BLaER1 treated with 17β-estradiol and CSF1 and Interleukin-3, amounts not matched to agents 10 nM and 100 nM (cell line): ENCODE data around the gene ANKRD36B.
"Not testable (repeated sequence)": the region's sequence is repeated elsewhere in the genome, so short reads cannot be mapped to it uniquely, and the experiment has no call there.

Experiments used
- H3K27ac ChIP-seq, 11 experiments: shearing (Covaris generic); formaldehyde crosslinking; 2 replicates each; pipeline ENCODE4 v1.8.1; 2022
- H3K27me3 ChIP-seq, 11 experiments: shearing (Covaris generic); formaldehyde crosslinking; 2 replicates each; pipeline ENCODE4 v1.8.1; 2022
- H3K36me3 ChIP-seq, 11 experiments: shearing (Covaris generic); formaldehyde crosslinking; 2 replicates each; pipeline ENCODE4 v1.8.1; 2022
- H3K4me1 ChIP-seq, 10 experiments: shearing (Covaris generic); formaldehyde crosslinking; 2 replicates each; pipeline ENCODE4 v1.8.1; 2022
- H3K4me2 ChIP-seq, 11 experiments: shearing (Covaris generic); formaldehyde crosslinking; 2 replicates each; pipeline ENCODE4 v1.8.1; 2022
- H3K4me3 ChIP-seq, 10 experiments: shearing (Covaris generic); formaldehyde crosslinking; 2 replicates each; pipeline ENCODE4 v1.8.1; 2022
- H3K9ac ChIP-seq, 11 experiments: shearing (Covaris generic); formaldehyde crosslinking; 2 replicates each; pipeline ENCODE4 v1.8.1; 2022
- H3K9me3 ChIP-seq, 11 experiments: shearing (Covaris generic); formaldehyde crosslinking; replicated peaks in 1 of 11; 2 replicates each; pipeline ENCODE4 v1.8.1; 2022
- H4K20me1 ChIP-seq, 11 experiments: shearing (Covaris generic); formaldehyde crosslinking; 2 replicates each; pipeline ENCODE4 v1.8.1; 2022
- Cebpa-rat ChIP-seq, 11 experiments: shearing (Covaris generic); IDR thresholded peaks; 2 replicates each; pipeline ENCODE4 v1.8.1; 2022

Gene ANKRD36B

DNA sequence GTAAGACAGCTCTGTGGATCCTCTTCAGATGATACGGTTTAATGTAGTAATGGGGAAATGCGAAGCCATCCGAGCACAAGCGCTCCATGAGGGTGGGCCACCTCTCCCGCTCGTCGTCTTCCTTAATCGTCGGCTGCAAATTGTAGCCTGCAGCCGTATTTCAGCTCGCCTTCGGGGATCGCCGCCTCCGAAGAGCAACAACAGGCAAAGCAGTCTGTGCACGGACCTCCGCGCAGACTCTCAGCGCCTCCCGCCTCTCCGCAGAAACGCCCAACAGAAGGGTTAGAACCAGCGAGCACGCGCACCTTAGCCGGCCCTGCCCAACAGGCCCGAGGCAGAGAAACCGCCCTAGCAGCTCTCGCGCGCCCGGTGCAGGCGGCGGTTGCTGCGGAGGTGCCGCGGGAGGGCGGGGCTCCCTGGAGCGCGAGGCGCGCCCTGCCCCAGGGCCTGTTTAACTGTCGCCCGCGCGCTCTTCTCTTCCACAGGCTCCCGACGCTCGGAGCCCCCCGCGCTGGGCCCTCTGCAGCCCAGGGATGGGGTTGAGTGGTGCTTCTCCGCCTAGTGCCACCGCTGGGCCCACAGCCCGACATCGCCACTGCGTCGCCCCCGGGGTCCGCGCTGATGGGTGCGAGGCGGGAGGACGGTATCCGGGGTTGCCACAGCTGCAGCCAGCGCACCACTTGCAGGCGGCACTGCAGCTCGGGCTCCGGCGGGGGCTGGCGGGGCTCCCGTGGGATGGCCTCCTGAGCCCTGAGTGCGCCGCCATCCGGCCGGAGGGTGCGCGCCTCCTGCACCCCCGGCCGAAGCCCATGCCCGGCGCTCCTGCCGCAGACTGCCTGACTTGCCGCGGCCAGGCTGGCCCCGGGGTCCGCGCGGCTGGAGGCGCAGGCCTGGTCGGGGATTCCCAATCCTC is at the start of gene ANKRD36B:
Gene ANKRD36B (minus strand): TSS at position 280 of the 913 bp plus-strand sequence. CDS start 192 bp downstream, at position 88.
- H3K36me3 ChIP-seq, H3K9me3 ChIP-seq, H4K20me1 ChIP-seq, H3K27me3 ChIP-seq, H3K4me1 ChIP-seq: not testable (repeated sequence)
- Histone ChIP-seq H3K27ac (peak within 1 kb of the TSS; percentile 75 to 90 (median 85); a peak in 21 of 22 replicates), H3K9ac (peak within 1 kb of the TSS; percentile 80 to 88 (median 86)), H3K4me2 (peak within 1 kb of the TSS; percentile 84 to 97 (median 94)), H3K4me3 (peak within 1 kb of the TSS; percentile 61 to 75 (median 68))

DNA sequence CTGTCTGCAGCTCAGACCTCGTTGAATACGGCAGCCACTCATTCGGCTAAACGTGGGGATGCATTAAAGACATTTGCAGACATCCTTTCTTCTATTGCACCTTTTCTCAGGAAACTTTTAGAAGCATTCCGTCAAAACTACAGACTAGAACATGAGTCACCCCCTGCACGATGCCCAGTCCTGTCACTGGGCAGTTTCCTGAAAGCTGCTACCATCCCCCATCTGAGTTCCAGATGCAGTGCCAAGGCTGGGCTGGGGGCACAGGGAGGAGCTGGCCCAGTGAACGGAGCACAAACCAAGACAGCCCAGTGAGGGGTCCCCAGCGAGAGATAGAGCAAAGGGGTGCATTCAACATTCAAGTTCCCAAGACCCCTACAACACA is 36.4 kb upstream of the ANKRD36B start:
- peak overlapping the region in 5 of 11 experiments; percentile 24 to 55 (median 36); a peak in 11 of 22 replicates for H3K4me2 ChIP-seq
- H3K36me3 ChIP-seq, H4K20me1 ChIP-seq, H3K9me3 ChIP-seq, H3K27me3 ChIP-seq, H3K4me3 ChIP-seq, H3K27ac ChIP-seq, H3K9ac ChIP-seq: not testable (repeated sequence)
- H3K4me1 ChIP-seq = peaks cover 6 to 16% (median 8%) of the 10 kb centered on the region in 10 experiments; a peak in 19 of 20 replicates

DNA sequence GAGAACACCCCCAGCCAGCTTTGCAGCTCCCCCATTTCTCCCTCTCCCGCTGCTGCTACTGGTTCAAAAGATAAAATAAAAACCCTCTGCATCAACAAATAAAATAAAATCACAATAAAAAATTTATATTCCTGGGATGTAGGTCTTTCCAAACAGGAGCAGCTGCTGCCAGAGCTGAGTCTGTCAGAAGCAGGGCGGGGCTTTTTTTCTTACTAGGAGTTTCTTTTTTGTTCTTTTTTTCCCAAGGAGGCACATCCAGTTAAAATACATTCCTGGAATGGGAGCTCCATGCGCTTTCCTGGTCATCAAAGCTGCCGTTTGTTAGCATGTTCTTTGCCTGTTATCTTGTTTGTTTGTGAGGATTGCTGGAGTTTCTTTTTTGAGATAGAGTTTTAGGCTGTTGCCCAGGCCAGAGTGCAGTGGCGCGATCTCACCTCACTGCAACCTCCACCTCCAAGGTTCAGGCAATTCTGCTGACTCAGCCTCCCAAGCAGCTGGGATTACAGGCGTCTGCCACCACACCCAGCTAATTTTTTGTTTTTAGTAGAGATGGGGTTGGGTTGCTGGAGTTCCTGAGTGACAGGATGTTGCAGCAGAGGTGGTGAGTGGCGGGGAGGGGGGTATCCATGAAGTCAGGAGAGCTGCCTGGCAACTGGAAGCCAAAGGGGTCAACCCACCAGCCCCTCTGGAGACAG is 35.8 kb upstream of the ANKRD36B start:
- not testable (repeated sequence) for H3K9ac ChIP-seq, H4K20me1 ChIP-seq, H3K36me3 ChIP-seq, H3K9me3 ChIP-seq, H3K27me3 ChIP-seq, H3K4me3 ChIP-seq, H3K27ac ChIP-seq
- peaks cover 6 to 16% (median 8%) of the 10 kb centered on the region in 10 experiments; a peak in 19 of 20 replicates for H3K4me1 ChIP-seq
- H3K4me2 ChIP-seq = peak overlapping the region in 5 of 11 experiments; percentile 24 to 55 (median 36); a peak in 11 of 22 replicates

DNA sequence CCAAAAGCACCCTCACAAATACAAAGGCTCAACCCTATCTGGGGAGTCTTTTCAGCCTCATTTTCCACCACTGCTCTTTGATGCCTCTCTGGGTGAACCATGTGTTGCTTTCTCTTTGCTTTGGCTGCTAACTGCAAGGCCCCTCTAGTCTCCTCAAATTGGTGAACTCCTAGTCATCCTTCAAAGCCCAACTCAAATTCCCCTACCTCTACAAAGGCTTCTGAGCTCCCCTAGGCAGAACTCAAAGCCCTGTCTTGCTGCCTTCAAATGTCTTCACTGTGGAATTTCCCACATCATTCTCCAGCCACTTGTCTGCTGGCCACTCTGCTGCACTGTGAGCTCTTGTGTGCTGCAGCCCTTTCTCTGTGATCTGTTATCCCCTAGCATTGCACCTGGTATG is 33.3 kb upstream of the ANKRD36B start:
- H3K9ac ChIP-seq, H3K27ac ChIP-seq, H3K36me3 ChIP-seq, H3K4me3 ChIP-seq, H3K9me3 ChIP-seq, H3K27me3 ChIP-seq, H4K20me1 ChIP-seq: not testable (repeated sequence)
- peak overlapping the region in 8 of 11 experiments; percentile 5 to 43 (median 30); a peak in 12 of 22 replicates for H3K4me2 ChIP-seq
- H3K4me1 ChIP-seq = peaks cover 6 to 31% (median 13%) of the 10 kb centered on the region in 10 experiments; a peak in 19 of 20 replicates

DNA sequence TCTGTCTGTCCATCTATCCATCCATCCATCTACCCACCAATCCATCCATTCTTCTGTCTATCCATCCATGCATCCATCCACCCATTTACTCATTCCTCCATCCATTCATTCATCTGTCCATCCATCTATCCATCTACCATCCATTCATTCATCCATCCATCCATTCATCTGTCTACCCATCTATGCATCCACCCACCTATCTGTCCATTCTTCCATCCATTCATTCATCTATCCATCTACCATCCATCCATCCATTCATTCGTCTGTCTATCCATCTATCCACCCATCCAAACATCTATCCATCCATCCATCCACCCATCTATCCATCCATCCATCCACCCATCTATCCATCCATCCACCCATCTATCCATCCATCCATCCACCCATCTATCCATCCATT is 30.8 kb upstream of the ANKRD36B start:
- peaks cover 6 to 22% (median 11%) of the 10 kb centered on the region in 10 experiments; a peak in 19 of 20 replicates for H3K4me1 ChIP-seq
- H3K9ac ChIP-seq, H3K4me3 ChIP-seq, H4K20me1 ChIP-seq, H3K4me2 ChIP-seq, H3K36me3 ChIP-seq, H3K9me3 ChIP-seq, H3K27ac ChIP-seq, H3K27me3 ChIP-seq: not testable (repeated sequence)

DNA sequence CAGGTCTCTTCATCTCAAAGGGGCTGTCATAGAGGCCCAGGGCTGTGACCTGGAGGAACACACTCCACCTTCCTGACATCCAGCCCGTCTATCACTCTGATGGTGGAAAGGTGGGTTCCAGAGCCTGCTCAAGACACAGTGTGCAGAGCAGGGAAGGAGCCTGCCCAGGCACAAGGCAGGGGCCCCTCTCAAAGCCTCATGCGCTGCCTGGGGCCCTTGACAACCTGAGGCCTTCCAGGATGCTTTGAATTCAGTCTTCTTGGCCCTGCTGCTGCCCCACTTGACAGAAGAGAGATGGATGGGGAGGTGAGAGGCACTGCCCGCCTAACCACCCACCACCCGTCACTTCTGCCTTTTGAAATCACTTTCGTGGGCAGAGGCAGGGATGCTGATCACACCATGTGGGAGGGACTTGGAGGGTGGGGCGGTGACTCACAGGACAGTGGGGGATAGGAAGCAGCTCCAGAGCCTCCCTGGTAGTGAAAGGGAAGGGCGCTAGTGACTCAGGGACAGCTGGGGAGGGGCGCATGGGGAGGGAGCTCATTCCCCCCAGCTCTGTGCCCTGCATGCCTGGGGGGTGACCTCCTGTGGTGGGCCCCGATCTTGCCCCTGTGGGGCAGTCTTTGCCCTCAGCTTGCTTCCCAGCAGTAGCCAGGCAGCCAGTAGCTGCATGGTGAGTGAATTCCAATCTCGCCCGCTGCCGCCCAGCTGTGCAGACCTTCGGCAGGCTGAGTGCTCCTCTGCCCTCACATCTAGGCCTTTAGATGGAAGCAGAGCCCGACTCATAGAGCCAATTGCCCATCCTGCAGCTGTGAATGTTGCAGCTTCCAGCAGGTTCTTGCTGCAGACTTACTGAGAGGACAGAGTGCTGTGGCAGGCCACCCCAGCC is 29.5 kb upstream of the ANKRD36B start:
- not testable (repeated sequence) for H3K9me3 ChIP-seq, H3K9ac ChIP-seq, H3K27me3 ChIP-seq

DNA sequence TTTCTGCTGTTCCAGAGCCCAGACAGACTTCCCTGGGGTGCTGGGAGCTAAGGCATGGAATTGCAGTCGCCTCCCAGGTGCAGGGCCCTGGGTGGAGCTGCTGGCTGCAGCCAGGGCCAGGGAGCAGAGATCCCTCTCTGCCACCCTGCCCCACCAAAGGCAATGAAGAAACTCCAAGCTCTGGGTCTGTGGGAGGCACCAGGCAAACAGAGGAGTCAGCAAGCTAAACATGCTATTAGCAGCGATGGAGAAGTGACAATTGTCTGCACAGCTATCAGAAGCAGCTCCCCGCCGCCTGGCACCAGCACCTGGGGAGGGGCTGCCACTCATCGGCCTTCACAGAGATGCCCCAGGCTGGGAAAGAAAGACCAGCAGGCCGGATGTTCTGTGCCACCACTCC is 28.2 kb upstream of the ANKRD36B start:
- Histone ChIP-seq H4K20me1 (no peaks in the 10 kb centered on the region), H3K4me1 (peaks cover 1 to 22% (median 4%) of the 10 kb centered on the region in 10 experiments; a peak in 19 of 20 replicates), H3K27ac (no peak overlapping the region), H3K27me3 (no peaks in the 10 kb centered on the region), H3K9me3 (no peaks in the 10 kb centered on the region), H3K4me2 (peak overlapping the region in 1 of 11 experiments; percentile 1; a peak in 3 of 22 replicates), H3K4me3 (no peak overlapping the region), H3K9ac (no peak overlapping the region), H3K36me3 (no peaks in the 10 kb centered on the region)
- TF ChIP-seq Cebpa-rat (IDR thresholded peaks at IDR 0.05) = no peak

More for the DNA sequence above, 29.5 kb upstream of the ANKRD36B start:
- H3K27ac ChIP-seq = peak overlapping the region in 2 of 11 experiments; percentile 29; a peak in 4 of 22 replicates
- H3K36me3 ChIP-seq, H4K20me1 ChIP-seq, H3K4me3 ChIP-seq: not testable (repeated sequence)
- peak overlapping the region in 5 of 11 experiments; percentile 56 to 68 (median 61); a peak in 10 of 22 replicates for H3K4me2 ChIP-seq
- H3K4me1 ChIP-seq = peaks cover 6 to 22% (median 11%) of the 10 kb centered on the region in 10 experiments; a peak in 19 of 20 replicates

DNA sequence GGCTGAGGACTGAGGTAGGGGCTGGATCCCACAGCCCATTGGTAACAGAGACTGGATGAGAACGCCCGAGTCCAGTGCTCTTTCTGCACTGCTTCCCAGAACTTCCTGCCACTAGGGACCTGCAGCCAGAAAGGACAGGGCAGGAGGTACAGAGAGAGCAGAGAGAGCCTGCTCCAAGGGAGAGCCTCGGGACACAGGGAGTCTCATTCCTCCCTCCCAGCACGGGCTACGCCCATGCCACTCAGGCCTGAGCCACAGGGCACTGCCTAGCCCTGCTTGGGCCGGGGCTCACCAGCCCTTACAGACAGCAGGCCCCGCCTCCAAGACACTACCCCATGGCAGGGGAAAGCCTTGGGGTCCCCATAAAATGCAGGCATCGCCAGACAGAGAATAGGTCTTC is 26.1 kb upstream of the ANKRD36B start:
- H3K4me2 ChIP-seq, H3K9me3 ChIP-seq, H3K36me3 ChIP-seq, H4K20me1 ChIP-seq, H3K4me3 ChIP-seq, H3K27ac ChIP-seq, H3K9ac ChIP-seq, H3K27me3 ChIP-seq: not testable (repeated sequence)
- H3K4me1 ChIP-seq = peaks cover 0 to 22% (median 3%) of the 10 kb centered on the region in 10 experiments; a peak in 10 of 20 replicates

DNA sequence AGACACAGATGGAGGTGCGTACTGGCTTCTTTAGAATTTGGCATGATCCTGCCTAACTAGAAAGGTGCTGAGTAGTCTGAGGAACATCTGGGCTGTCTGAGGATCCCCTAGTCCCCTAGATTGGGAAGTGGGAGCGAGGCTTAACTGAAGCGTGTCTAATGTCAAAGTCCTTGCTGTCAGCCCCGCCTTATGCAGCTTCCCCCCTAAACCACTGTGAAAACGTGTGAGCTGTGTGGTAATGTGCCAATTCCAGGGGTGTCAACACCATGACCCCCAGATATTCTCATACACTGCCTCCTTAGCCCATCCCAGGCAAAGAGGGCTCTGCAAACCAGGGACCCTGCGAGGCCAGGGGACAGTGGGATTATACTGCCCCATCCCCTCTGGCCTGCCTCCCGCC is 22.2 kb upstream of the ANKRD36B start:
- not testable (repeated sequence) for H3K4me1 ChIP-seq, H3K4me3 ChIP-seq, H3K4me2 ChIP-seq, H4K20me1 ChIP-seq, H3K27ac ChIP-seq, H3K27me3 ChIP-seq, H3K36me3 ChIP-seq, H3K9ac ChIP-seq, H3K9me3 ChIP-seq

DNA sequence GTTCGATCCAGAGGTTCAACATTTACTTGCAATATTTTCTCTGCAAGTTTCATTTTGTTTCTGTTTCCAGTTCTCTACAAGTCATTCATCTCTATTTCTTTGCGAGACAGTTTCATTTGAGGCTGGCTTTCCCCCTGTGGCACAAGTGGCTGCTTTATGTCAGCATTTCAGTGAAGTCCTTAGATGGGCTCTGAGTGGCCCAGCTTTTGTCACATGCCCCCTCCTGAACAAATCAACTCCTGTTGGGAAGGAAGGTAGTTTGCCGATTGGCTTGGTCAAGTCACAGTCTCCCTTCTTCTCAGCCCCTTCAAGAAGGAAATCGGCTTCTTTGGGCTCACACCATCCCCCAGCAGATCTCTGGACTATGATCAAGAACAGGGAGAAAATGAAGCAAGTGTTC is 19.1 kb upstream of the ANKRD36B start:
- H3K4me1 ChIP-seq = peaks cover 0 to 15% (median 0%) of the 10 kb centered on the region in 10 experiments; a peak in 5 of 20 replicates
- not testable (repeated sequence) for H3K27me3 ChIP-seq, H3K9me3 ChIP-seq, H3K4me3 ChIP-seq, H3K9ac ChIP-seq, H3K4me2 ChIP-seq, H3K36me3 ChIP-seq, H4K20me1 ChIP-seq, H3K27ac ChIP-seq

DNA sequence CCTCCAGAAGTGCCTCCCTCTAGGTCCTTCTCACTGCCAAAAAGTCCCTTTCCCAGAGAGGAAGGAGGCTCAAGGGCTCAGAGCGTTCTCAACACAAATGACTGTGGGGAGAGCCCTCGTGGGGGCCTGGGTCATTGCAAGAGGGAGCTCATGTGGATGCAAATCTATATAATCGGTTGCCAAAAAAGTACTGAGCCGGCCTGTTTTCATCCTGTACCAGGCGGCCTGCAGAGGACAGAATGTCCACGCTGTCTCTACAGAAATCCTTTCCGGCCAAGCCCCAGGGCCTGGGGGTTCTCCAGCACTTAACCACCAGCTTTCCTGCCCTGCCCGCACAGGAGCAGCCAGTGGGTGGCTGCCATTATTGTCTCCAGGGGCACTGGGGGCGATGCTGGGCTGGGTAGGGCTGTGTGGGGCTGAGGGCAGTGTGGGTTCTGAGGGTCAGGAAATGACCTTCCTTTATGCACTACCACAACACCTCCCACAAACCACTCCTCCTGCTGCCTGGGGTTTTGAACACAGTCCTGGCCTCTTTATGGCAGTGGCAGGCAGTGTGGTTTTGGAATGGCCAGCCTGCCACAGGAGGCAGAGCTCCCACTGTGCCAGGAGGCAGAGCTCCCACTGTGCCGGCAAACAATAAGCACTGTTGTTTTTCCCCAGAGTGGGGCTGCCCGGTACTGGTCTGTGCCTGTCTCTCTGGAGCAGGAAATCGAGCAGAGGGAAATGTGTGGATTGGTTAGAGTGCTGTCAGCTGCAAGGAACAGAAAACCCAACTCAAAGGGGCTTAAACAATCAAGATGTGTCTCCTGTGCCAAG is 16.1 kb upstream of the ANKRD36B start:
- H3K4me1 ChIP-seq = peaks cover 0 to 21% (median 2%) of the 10 kb centered on the region in 10 experiments; a peak in 6 of 20 replicates
- H3K4me2 ChIP-seq = peak overlapping the region in 1 of 11 experiments; percentile 30; a peak in 2 of 22 replicates
- H3K27ac ChIP-seq, H3K27me3 ChIP-seq, H3K9ac ChIP-seq, H3K4me3 ChIP-seq, H3K9me3 ChIP-seq, H3K36me3 ChIP-seq, H4K20me1 ChIP-seq: not testable (repeated sequence)

DNA sequence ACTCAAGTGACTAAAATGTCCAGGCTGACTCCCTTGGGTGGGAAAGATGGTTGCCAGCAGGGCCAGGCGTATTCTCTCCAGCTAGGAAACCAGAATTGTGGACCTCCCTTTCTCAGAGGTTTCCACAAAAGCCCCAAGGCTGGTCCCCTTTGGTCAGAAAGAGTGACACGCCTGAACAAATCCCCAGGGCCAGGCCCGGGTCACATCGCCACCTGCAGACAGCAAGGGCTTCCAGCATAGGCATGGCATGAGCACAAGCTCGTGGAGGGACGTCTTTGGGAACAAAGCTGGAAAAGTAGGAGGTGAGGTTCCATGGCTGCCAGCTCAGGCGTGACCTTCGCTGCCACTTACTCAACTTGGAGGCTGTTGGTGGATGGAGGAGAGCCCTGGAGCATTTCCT is 15.4 kb upstream of the ANKRD36B start:
- H3K4me1 ChIP-seq = peaks cover 0 to 21% (median 2%) of the 10 kb centered on the region in 10 experiments; a peak in 6 of 20 replicates
- H3K9me3 ChIP-seq, H4K20me1 ChIP-seq, H3K36me3 ChIP-seq, H3K4me3 ChIP-seq, H3K9ac ChIP-seq, H3K27ac ChIP-seq, H3K27me3 ChIP-seq: not testable (repeated sequence)
- peak overlapping the region in 1 of 11 experiments; percentile 30; a peak in 2 of 22 replicates for H3K4me2 ChIP-seq
